Small intestine (tissue), 7 donors: ENCODE data around the gene LRRTM4. TPM values are rescaled to one million over a fixed set of nuclear protein-coding genes. Genes with fewer than 3 reads are reported as not detected.

Experiments
- DNase-seq, 2 donors: peaks; one replicate each; pipeline versions ENCODE4 v3.0.0 to v3.0.0-alpha.2; 2013
- FAIRE-seq: peaks from 2 replicates; lab custom pipeline; 2012; peaks lifted over from hg19 to GRCh38; lab: Jason Lieb, UNC
- H3K27ac ChIP-seq, 3 donors: one replicate each; pipeline ENCODE4 v1.5.1; 2013; ENCODE audit warnings: low read length in 2 of 3, mild to moderate bottlenecking in 2 of 3, control low read depth in 1 of 3, inconsistent platforms in 1 of 3, low read depth in 1 of 3, moderate library complexity in 1 of 3
- H3K27me3 ChIP-seq, 3 donors: one replicate each; pipeline ENCODE4 v1.6.1; 2013; ENCODE audit warnings: low read length in 3 of 3, inconsistent platforms in 1 of 3; ENCODE audit not compliant: control insufficient read depth in 3 of 3, insufficient read depth in 3 of 3
- H3K36me3 ChIP-seq, 3 donors: one replicate each; pipeline ENCODE4 v1.6.1; 2013; ENCODE audit warnings: low read length in 3 of 3, inconsistent platforms in 1 of 3, low read depth in 1 of 3, mild to moderate bottlenecking in 1 of 3, moderate library complexity in 1 of 3; ENCODE audit not compliant: control insufficient read depth in 3 of 3, insufficient read depth in 2 of 3
- H3K4me1 ChIP-seq, 3 donors: one replicate each; pipeline ENCODE4 v1.6.1; 2013; ENCODE audit warnings: low read length in 2 of 3, inconsistent platforms in 1 of 3, low read depth in 1 of 3, mild to moderate bottlenecking in 1 of 3, moderate library complexity in 1 of 3; ENCODE audit not compliant: control insufficient read depth in 3 of 3, insufficient read depth in 2 of 3
- H3K4me3 ChIP-seq, 3 donors: one replicate each; pipeline ENCODE4 v1.5.1; 2013; ENCODE audit warnings: low read length in 3 of 3, control low read depth in 1 of 3, inconsistent platforms in 1 of 3, low read depth in 1 of 3, mild to moderate bottlenecking in 1 of 3, moderate library complexity in 1 of 3
- H3K9me3 ChIP-seq, 2 donors: one replicate each; pipeline ENCODE4 v1.6.1; 2013; ENCODE audit warnings: low read depth in 1 of 2, low read length in 1 of 2; ENCODE audit not compliant: control insufficient read depth in 2 of 2, insufficient read depth in 1 of 2
- WGBS, 3 donors: extraction: QIAGEN DNeasy Blood & Tissue Kit; methylation state at CpG; one replicate each; pipeline ENCODE4 v1.1.7; 2013; 5-methylcytosine and 5-hydroxymethylcytosine counted together
- polyA plus RNA-seq, 4 donors: library from polyadenylated mRNA; stranded (reverse) in 3 of 4; unstranded in 1 of 4; fragments of 200-250 nt in 3 of 4; fragments of 120-200 nt in 1 of 4; gene quantifications; one replicate each; pipeline versions ENCODE4 v1.2.1 to v1.2.3, GENCODE V29; 2013
- donor health status: healthy with polysubstance abuse.
- donor health status: control.
- donor health status: control.
- donor health status: Bipolar disorder and iron deficiency.
- donor health status: healthy.

The LRRTM4 gene
- polyA plus RNA-seq, 4 donors = 0.07 to 0.09 TPM; not detected in 2

DNA sequence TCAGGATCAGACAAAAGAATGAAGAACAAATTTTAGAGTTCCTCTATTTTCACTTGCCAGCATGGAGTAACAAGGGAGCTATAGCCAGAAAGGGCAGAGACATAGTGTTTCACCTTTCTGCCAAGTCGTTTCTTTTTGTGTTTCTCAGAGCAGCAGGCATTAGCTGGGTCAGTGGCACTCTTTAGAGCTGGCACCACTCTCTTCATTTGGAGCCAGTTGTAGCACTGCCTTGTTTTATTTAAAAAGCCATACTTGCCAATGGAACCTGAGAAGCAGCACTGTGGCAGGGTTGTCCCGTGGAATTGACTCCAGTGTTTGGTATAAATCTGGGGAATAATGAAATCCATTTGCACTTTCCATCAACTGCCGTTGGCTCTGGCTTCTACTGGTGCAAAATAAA lies 64.0 kb downstream of the LRRTM4 start:
- Histone ChIP-seq H3K27me3 (no peaks in the 10 kb centered on the region), H3K9me3 (no peaks in the 10 kb centered on the region), H3K4me1 (no peaks in the 10 kb centered on the region), H3K4me3 (no peak overlapping the region), H3K36me3 (no peaks in the 10 kb centered on the region), H3K27ac (no peak overlapping the region)
- no peak for DNase-seq
- no peak for FAIRE-seq
- 45 to 68% (median 58%) methylated on average over 3 of the region's 3 CpGs for WGBS, 3 donors

DNA sequence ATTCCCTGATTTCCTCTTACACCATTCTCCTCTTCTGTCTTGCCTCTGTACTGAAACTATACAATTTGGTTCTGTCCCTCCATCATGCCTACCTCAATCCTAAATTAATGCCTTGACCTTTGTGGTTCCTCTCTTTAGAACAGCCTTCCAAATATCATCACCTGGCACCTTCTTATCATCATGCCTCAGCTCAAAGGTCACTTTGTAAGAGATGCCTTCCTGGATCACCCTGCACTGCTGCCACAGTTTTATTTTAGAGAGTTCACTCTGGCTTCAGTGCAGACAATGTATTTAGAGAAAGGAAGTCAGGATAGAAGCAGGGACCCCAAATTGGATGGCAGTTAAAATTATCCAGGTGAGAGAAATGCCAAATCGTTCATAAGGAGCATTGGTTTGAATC lies 64.5 kb downstream of the LRRTM4 start:
- 51 to 73% (median 64%) methylated on average over 1 of the region's 1 CpG for WGBS, 3 donors
- Histone ChIP-seq H3K4me3 (no peak overlapping the region), H3K9me3 (no peaks in the 10 kb centered on the region), H3K27ac (no peak overlapping the region), H3K4me1 (no peaks in the 10 kb centered on the region), H3K36me3 (no peaks in the 10 kb centered on the region), H3K27me3 (no peaks in the 10 kb centered on the region)
- DNase-seq = no peak
- FAIRE-seq = no peak

DNA sequence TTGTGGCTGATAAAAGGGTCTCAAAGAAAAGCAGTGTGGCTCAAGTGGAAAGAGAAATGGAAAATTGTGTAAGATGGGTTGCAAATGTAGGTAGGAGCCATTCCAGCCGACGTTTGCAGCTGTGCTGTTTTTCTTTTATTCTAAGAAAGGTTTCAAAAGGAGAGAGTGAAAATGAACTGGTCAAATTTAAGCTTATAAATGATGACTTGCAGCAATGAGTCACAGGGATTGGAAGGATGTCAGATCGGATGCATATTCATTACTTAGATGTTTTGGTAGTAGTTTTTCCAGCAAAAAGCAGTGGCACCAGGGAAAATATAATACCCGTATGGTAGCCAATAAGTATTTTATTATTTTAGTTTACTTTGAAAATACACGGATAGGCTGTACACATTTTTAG lies 79.1 kb downstream of the LRRTM4 start:
- no peaks in the 10 kb centered on the region for H3K27me3 ChIP-seq
- H3K4me1 ChIP-seq = no peaks in the 10 kb centered on the region
- no peaks in the 10 kb centered on the region for H3K9me3 ChIP-seq
- no peak overlapping the region for H3K27ac ChIP-seq
- H3K4me3 ChIP-seq = no peak overlapping the region
- 73 to 81% (median 81%) methylated on average over 5 of the region's 5 CpGs for WGBS, 3 donors
- FAIRE-seq = no peak
- DNase-seq = no peak
- no peaks in the 10 kb centered on the region for H3K36me3 ChIP-seq

DNA sequence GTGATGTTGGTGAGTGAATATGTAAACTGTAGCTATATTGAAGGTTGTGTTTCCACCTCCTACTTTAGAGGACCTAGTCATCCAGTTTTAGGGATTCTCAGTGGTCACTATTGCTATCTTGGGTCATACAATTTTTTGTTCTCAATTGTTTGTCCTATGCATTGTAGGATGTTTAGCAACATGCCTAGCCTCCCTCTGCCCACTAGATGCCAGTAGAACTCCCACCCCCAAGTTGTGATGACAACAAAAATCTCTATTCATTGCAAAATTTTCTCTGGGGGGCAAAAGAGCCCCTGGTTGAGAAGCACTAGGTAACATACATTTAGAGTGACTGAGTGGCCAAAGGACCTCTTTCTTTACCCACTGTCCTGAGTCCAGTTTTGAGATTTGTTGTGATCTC lies 87.3 kb downstream of the LRRTM4 start:
- no peaks in the 10 kb centered on the region for H3K9me3 ChIP-seq
- FAIRE-seq (no peak), DNase-seq (no peak)
- no peaks in the 10 kb centered on the region for H3K4me1 ChIP-seq
- no peak overlapping the region for H3K27ac ChIP-seq
- H3K36me3 ChIP-seq = no peaks in the 10 kb centered on the region
- no peak overlapping the region for H3K4me3 ChIP-seq
- H3K27me3 ChIP-seq = no peaks in the 10 kb centered on the region

DNA sequence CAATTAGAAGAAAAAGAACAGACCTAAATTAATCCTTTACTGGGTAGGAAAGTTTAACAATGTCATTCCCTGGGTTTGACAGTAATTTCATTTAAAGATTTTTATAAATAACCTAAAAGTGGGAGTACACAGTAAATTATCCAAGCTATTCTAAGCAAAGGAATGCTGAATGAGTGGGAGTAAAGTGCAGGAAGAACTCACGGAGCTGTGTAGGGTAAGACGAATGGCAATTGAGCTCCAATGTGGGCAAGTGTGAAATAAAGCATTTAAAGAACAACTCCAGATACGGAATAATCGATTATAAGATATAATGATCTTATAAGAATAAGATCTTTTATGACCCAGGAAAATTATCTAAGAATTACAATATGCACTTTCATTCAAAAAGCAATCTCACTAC lies 93.2 kb downstream of the LRRTM4 start:
- H3K36me3 ChIP-seq = no peaks in the 10 kb centered on the region
- no peak overlapping the region for H3K4me3 ChIP-seq
- H3K4me1 ChIP-seq = no peaks in the 10 kb centered on the region
- FAIRE-seq = no peak
- no peaks in the 10 kb centered on the region for H3K27me3 ChIP-seq
- no peak for DNase-seq
- H3K9me3 ChIP-seq = no peaks in the 10 kb centered on the region
- no peak overlapping the region for H3K27ac ChIP-seq
- WGBS, 3 donors = 77 to 83% (median 80%) methylated on average over 4 of the region's 4 CpGs

DNA sequence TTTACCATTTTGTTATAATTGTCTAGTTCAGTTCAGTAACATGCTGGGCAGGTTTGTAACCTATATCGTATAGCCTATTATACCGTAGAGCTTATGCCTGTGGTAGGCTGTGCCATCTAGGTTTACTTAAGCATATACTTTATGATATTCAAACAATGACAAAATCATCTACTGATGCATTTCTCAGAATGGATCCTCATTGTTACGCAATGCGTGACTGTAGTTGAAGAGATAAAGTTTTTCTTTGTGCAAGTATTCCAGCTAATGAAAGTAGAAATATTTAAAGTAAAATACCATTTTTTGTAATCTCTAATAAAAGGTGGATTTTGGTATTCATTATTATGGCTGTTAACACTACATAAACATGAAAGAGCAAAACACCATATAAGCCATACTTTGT lies 100.2 kb downstream of the LRRTM4 start:
- H3K36me3 ChIP-seq = no peaks in the 10 kb centered on the region
- H3K27ac ChIP-seq = no peak overlapping the region
- no peaks in the 10 kb centered on the region for H3K4me1 ChIP-seq
- 93 to 96% (median 93%) methylated on average over 4 of the region's 4 CpGs for WGBS, 3 donors
- FAIRE-seq (no peak), DNase-seq (no peak)
- no peaks in the 10 kb centered on the region for H3K27me3 ChIP-seq
- H3K9me3 ChIP-seq = no peaks in the 10 kb centered on the region
- no peak overlapping the region for H3K4me3 ChIP-seq

DNA sequence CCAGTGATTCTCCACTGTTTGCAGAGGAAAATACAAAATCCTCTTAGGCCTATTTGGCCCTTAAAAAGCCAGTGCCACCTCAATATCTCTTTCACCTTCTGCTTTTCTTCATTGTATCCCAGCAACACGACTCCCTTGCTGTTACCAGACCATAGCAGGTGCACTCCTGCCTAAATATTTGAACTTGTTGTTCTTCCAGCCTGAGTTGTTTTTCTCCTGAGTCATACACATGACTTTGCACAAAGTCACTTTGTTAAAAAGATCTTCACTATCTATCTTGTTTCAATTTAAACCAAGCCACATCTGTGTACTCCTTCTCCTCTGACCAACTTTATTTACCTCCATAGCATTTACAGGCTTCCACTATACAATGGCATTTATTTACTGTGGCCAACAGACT lies 103.6 kb downstream of the LRRTM4 start:
- Histone ChIP-seq H3K4me1 (no peaks in the 10 kb centered on the region), H3K4me3 (no peak overlapping the region), H3K27me3 (no peaks in the 10 kb centered on the region), H3K36me3 (no peaks in the 10 kb centered on the region), H3K27ac (no peak overlapping the region), H3K9me3 (no peaks in the 10 kb centered on the region)
- 12 to 43% (median 12%) methylated on average over 1 of the region's 1 CpG for WGBS, 3 donors
- DNase-seq = no peak
- no peak for FAIRE-seq

DNA sequence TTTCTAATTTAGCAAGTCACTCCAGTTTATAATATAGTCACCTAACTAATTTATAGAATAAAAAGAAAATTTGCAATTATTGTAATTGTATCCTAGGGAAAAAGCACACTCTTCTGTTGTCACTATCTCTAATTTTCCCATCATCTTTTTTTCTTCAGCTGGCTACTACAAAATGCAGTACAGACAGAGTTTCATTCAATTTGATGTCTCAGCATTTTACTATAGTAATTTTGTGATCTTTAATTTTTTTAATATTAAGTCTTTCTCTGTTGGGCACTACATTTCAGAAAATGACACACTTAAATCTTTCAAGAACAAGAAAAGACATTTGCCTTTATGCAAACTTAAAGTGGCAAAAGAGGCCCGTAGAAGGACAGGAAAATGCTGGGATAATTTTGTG lies 118.0 kb downstream of the LRRTM4 start:
- no peaks in the 10 kb centered on the region for H3K9me3 ChIP-seq
- H3K4me3 ChIP-seq = no peak overlapping the region
- H3K27me3 ChIP-seq = no peaks in the 10 kb centered on the region
- no peak for DNase-seq
- H3K36me3 ChIP-seq = no peaks in the 10 kb centered on the region
- no peak overlapping the region for H3K27ac ChIP-seq
- FAIRE-seq = no peak
- WGBS, 3 donors = 82 to 87% (median 83%) methylated on average over 1 of the region's 1 CpG
- H3K4me1 ChIP-seq = no peaks in the 10 kb centered on the region

DNA sequence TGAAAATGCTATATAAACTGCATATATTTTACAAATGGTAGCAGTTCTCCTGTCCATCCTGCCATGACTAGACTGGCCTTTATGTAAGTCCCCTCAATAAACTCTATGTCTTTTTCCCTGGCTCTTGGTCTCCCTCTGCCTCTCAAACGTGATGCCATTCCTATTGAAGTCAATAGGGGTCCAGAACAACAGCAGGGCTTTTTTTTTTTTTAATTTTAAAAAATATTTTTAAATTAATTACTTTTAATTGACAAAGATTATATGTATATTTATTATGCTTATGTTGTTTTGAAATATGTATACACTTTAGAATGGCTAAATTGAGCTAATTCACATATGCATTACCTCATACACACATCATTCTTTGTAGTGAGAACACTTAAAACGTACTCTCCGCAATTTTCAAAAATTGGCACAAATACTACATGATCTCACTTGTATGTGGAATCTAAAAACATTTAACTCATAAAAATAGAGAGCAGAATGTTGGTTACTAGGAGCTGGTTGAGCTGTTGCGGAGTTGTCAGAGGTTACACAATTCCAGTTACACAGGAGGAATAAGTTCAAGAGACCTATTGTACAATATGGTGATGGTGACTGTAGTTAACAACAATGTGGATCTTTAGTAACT lies 123.1 kb downstream of the LRRTM4 start:
- DNase-seq (no peak), FAIRE-seq (no peak)
- H3K36me3 ChIP-seq = no peaks in the 10 kb centered on the region
- H3K4me3 ChIP-seq = no peak overlapping the region
- no peak overlapping the region for H3K27ac ChIP-seq
- 54 to 70% (median 67%) methylated on average over 4 of the region's 4 CpGs for WGBS, 3 donors
- H3K27me3 ChIP-seq = no peaks in the 10 kb centered on the region
- H3K9me3 ChIP-seq = no peaks in the 10 kb centered on the region
- H3K4me1 ChIP-seq = no peaks in the 10 kb centered on the region
